Activated naive CD4-positive, alpha-beta T cell treated with anti-CD3 and anti-CD28 coated beads, Interleukin-2, amount 50 U/mL, for 24 hours (primary cell): ENCODE data around the gene HHIPL1.

Experiments
- H3K27ac Mint-ChIP-seq: one replicate; pipeline ENCODE4 v1.8.0; 2021; ENCODE audit warnings: mild to moderate bottlenecking, mixed read lengths
- H3K27me3 Mint-ChIP-seq: one replicate; pipeline ENCODE4 v1.8.0; 2021; ENCODE audit warnings: mixed read lengths
- H3K36me3 Mint-ChIP-seq: one replicate; pipeline ENCODE4 v1.8.0; 2021; ENCODE audit warnings: mixed read lengths
- H3K4me1 Mint-ChIP-seq: one replicate; pipeline ENCODE4 v1.8.0; 2021; ENCODE audit warnings: mixed read lengths
- H3K4me3 Mint-ChIP-seq: one replicate; pipeline ENCODE4 v1.8.0; 2021; ENCODE audit warnings: mild to moderate bottlenecking, mixed read lengths
- H3K9me3 Mint-ChIP-seq: one replicate; pipeline ENCODE4 v1.8.0; 2021; ENCODE audit warnings: mixed read lengths

HHIPL1 gene

DNA sequence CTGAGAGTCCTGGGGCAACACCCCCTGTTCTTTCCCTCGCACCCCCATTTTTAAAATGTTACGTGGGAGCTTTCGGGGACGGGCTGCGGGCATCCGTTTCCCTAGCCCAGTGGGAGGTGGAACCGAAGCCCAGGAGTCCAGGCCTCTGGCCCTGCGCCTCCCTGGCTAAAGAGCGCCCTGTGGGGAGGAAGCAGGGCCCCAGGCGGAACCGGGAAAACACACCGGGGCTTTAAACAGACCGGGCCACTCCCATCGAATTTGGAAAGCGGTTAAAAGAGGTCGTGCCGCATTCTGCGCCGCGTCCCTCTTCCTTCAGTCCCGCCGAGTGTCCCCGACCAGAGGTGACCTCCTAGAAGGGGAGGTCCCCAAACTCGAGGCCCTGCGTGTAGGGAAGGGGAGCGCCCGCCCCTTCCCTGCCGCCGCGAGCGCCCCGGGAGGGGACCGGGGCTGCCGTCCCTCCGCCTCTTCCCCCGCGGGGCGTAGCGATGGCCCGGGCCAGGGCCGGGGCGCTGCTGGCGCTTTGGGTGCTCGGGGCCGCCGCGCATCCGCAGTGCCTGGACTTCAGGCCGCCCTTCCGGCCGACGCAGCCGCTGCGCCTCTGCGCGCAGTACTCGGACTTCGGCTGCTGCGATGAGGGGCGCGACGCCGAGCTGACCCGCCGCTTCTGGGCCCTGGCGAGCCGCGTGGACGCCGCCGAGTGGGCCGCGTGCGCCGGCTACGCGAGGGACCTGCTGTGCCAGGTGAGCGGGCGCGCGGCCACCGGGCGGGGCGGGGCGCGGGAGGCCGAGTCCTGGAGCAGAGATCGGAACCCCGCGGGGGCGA is at the start of gene HHIPL1:
Gene HHIPL1, plus strand, starts transcription at position 407 of the 822 bp plus-strand sequence. Its CDS starts 79 bp downstream, at position 486.
- H3K4me3 Mint-ChIP-seq, result no peak within 1 kb of the TSS
- no peaks in the 10 kb centered on the region for H3K4me1 Mint-ChIP-seq
- H3K27ac Mint-ChIP-seq, result no peak within 1 kb of the TSS
- H3K9me3 Mint-ChIP-seq, result no peaks in the 10 kb centered on the region
- H3K36me3 Mint-ChIP-seq, result no peaks in the 10 kb centered on the region
- H3K27me3 Mint-ChIP-seq, result peaks cover 6% of the 10 kb centered on the region

DNA sequence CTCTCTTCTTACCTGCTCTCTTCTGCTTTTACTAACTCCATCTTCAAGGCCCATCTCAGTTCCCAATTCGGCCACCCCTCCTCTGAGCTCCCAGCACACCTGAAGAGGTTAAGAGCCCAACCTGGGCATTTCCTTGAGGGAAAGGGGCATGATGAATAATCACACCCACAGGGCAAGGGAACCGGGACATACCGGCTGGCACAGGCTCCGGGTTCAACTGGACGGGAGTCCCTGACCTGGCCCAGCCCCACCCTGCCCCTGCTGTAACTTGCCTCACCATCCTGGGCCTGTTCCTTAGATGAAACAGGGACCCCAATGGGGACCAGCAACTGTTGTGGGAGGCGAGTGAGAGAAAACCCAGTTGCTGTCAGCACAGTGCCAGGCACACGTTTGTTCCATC is 49.4 kb upstream of the HHIPL1 start:
- no peaks in the 10 kb centered on the region for H3K36me3 Mint-ChIP-seq
- peak overlapping the region; percentile 40 for H3K4me3 Mint-ChIP-seq
- H3K27me3 Mint-ChIP-seq, result no peaks in the 10 kb centered on the region
- peaks cover 16% of the 10 kb centered on the region for H3K4me1 Mint-ChIP-seq
- no peak overlapping the region for H3K27ac Mint-ChIP-seq
- H3K9me3 Mint-ChIP-seq, result no peaks in the 10 kb centered on the region

DNA sequence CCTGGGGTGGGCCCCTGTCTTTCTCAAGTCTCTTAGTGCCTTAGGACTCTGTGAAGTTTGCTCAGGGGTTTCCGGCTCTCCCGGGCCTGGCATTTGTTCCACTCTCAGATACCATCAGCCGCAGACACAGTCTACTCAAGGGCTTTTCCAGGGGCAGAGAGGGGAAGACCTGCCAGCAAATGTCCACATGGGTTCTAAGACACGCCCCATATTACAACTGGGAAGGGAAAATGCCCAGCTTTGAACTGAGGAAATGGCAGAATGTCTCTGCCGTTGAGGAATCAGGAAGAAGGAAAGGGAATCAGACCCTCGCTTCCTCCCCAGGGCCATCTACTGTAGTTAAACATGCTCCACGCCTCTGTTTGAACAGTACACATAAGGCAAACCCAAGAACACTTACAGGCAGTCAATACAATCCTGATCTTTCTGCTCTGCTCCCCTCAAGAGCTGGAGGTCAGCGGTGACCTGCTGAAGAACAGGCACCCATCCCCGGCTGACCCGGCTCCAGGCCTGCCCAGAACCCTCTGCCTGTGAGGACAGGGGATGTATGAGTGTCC is 48.8 kb upstream of the HHIPL1 start:
- no peak overlapping the region for H3K4me3 Mint-ChIP-seq
- H3K36me3 Mint-ChIP-seq, result no peaks in the 10 kb centered on the region
- H3K9me3 Mint-ChIP-seq, result no peaks in the 10 kb centered on the region

DNA sequence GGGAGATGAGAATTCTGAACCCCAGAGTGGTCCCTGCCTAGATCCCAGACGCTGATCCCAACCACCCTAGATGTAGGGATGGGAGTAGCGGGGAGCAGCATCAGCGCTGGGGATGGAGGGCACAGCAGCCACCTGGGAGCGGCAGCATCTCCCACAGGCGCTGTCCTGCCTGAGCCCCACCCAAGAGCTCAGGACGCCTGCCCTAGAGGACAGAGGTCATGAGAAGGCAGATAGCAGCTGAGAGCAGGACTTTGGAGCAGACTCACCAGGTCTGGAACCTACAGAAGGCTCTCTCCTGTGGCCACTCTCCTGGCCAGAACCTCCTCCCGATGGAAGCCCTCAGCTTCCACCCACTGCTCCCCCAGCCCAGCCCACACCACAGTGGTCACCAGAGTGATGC is 48.2 kb upstream of the HHIPL1 start:
- Mint-ChIP-seq H3K9me3 (no peaks in the 10 kb centered on the region), H3K4me3 (no peak overlapping the region), H3K27me3 (no peaks in the 10 kb centered on the region), H3K27ac (no peak overlapping the region), H3K36me3 (no peaks in the 10 kb centered on the region), H3K4me1 (peaks cover 22% of the 10 kb centered on the region)

More for the DNA sequence above, 48.8 kb upstream of the HHIPL1 start:
- Mint-ChIP-seq H3K27me3 (no peaks in the 10 kb centered on the region), H3K4me1 (peaks cover 17% of the 10 kb centered on the region), H3K27ac (no peak overlapping the region)

DNA sequence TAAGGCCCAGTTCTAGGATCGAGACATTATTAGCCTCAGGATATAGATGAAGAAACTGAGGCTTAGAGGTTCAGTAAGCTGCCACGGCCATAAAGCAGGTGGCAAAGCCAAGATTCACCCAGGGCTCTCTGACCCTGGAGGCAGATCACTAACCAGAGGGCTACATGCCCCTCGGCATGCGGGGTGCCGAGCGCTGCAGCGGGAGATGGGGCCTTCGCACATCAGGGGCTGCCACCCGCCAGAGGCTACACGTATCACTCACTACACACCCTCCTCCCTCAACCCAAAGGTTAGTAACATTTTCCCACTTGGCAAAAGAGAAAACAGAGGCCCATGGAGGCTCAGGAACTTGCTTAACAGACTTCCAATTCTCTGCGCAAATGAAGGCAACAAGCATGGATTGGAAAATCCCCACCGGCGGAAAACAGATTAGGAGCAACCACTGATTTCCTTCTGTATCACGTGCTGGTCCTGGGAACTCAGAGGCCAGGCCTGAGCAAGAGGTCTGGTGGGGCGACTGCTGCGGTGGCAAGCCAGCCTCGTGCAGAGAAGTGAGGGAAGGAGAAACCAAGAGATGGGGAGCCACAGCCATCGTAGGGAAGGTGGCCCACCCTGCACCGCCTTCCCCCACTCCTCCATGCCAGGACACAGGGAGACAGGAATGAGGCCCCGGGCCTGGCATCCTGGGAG is 46.9 kb upstream of the HHIPL1 start:
- Mint-ChIP-seq H3K9me3 (no peaks in the 10 kb centered on the region), H3K4me1 (peaks cover 31% of the 10 kb centered on the region), H3K4me3 (no peak overlapping the region), H3K27ac (no peak overlapping the region), H3K27me3 (no peaks in the 10 kb centered on the region), H3K36me3 (no peaks in the 10 kb centered on the region)

DNA sequence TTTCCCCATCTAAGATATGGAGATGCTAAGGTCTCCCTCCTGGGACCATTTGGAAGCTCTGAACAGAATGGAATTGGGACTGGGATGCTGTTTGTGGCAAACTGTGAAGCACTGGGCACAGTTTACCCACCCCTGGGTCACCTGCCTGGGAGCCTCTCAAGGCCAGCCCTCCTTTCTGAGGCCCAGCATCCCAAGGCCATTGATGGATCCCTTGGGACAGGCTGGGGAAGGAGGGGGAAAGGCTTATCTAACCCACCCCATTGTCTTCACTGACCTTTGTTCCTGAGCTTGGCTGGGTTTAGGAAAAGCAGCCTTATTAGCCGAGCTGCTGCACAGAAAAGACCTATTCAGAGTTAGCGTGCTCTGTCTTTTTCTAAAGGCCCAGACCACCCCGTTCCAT is 46.2 kb upstream of the HHIPL1 start:
- peaks cover 31% of the 10 kb centered on the region for H3K4me1 Mint-ChIP-seq
- no peaks in the 10 kb centered on the region for H3K36me3 Mint-ChIP-seq
- H3K27me3 Mint-ChIP-seq, result no peaks in the 10 kb centered on the region
- no peak overlapping the region for H3K27ac Mint-ChIP-seq
- H3K4me3 Mint-ChIP-seq, result no peak overlapping the region
- H3K9me3 Mint-ChIP-seq, result no peaks in the 10 kb centered on the region

DNA sequence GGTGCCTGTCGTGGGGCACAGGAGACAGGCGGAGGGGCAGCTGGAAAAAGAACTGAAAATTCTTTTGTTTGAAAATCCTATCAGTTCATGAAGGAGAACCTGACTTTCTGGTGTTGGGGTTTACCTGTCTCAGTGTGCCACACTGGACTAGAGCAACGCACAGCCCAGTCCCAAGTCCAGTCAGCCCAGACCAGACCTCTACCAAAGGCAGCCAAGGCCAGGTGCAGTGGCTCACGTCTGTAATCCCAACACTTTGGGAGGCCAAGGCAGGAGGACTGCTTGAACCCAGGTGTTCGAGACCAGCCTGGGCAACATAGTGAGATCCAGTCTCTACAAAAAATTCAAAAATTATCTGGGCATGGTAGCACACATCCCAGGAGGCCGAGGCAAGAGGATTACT is 45.5 kb upstream of the HHIPL1 start:
- Mint-ChIP-seq H3K4me1 (peaks cover 31% of the 10 kb centered on the region), H3K4me3 (no peak overlapping the region), H3K9me3 (no peaks in the 10 kb centered on the region), H3K36me3 (no peaks in the 10 kb centered on the region), H3K27me3 (no peaks in the 10 kb centered on the region), H3K27ac (no peak overlapping the region)

DNA sequence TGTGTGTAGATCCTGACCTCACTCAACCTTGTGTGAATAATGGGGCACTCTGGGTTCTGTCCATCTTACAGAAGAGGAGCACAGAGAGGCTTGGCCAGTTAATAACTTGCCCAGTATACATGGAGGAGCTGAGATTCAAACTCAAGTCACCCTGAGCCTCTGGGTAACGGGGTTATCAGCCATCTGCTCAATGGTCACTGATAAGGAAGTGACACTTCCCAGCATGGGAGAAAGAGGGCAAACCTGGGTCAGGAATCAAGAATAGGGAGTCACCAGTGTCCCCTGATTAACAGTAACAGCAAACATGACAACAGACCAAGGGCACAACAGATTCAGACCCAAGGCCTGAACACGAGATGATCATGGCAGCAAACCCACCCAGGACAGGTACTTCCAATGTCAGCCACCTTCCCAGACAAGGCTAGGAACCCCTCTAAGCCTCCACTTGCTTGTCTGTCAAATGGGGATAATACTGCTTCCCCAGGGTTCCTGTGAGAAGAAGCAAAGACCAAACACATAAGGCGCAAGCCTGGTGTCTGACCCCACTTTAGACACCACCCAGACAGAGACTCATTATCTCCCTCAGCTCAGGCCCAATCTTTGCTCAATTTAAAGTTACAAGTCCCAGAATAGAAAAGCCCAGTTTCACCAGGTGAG is 44.6 kb upstream of the HHIPL1 start:
- no peaks in the 10 kb centered on the region for H3K9me3 Mint-ChIP-seq
- H3K27me3 Mint-ChIP-seq, result no peaks in the 10 kb centered on the region
- H3K4me1 Mint-ChIP-seq, result peaks cover 28% of the 10 kb centered on the region
- no peaks in the 10 kb centered on the region for H3K36me3 Mint-ChIP-seq
- no peak overlapping the region for H3K27ac Mint-ChIP-seq
- H3K4me3 Mint-ChIP-seq, result no peak overlapping the region

DNA sequence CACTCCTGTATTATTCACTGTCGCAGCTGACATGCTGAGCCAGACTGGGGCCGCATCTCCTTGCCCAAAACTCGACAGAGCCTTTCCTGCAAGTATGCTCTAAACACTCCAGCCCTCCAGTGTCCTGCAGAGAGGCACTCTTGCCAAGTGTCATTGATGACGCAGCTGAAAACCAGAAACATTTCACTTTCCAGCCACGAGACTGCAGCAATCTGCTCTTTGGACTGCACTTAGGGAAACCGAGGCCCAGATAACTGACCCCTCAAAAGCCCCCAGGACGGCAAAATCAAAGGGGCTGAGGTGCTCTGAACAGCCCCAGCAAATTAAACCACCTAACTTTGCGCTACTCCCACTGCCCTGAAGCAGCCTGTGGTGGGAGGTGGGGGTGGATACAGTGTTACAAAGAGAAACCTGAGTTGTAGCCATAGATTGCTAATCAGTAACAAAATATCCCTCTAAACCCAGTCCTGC is 43.5 kb upstream of the HHIPL1 start:
- Mint-ChIP-seq H3K36me3 (no peaks in the 10 kb centered on the region), H3K27me3 (no peaks in the 10 kb centered on the region), H3K9me3 (no peaks in the 10 kb centered on the region), H3K27ac (no peak overlapping the region), H3K4me1 (peaks cover 31% of the 10 kb centered on the region), H3K4me3 (peak overlapping the region; percentile 26)

DNA sequence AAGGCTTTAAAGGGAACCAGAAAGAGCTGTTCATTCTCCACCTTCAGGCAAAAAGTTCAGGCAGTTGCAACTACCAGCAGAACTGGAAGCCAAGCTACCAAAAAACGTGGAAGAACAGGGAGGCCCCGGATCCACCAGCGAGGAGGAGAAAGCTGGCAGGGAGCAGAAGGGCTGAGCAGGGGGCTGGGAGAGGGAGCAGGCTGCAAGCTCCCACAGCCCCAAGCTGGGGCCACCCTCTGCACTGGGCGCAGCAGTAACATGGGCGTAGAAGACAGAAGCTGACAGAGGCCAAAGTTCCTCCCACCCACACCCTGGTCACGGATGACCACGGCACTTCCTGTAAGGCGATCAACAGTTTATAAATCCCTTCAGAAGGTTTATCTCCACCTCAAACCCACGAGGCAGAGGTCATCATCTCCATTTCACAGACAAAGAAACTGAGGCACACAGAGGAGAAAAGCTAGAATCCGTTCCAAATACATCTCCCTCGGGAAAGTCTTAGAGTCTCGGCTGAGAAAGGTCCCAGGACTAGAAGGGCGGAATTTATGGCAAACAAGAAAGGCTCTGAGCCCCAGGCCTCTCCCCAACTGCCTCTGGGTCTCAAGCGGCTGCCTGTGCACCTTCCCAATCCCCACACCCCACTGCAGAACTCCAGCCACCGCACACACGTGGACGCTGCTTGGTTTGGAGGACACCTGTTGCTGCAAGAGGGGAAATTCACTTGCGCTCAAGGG is 42.7 kb upstream of the HHIPL1 start:
- Mint-ChIP-seq H3K27ac (peak overlapping the region; percentile 30), H3K9me3 (no peaks in the 10 kb centered on the region), H3K36me3 (no peaks in the 10 kb centered on the region), H3K27me3 (no peaks in the 10 kb centered on the region), H3K4me1 (peaks cover 31% of the 10 kb centered on the region), H3K4me3 (peak overlapping the region; percentile 67)

DNA sequence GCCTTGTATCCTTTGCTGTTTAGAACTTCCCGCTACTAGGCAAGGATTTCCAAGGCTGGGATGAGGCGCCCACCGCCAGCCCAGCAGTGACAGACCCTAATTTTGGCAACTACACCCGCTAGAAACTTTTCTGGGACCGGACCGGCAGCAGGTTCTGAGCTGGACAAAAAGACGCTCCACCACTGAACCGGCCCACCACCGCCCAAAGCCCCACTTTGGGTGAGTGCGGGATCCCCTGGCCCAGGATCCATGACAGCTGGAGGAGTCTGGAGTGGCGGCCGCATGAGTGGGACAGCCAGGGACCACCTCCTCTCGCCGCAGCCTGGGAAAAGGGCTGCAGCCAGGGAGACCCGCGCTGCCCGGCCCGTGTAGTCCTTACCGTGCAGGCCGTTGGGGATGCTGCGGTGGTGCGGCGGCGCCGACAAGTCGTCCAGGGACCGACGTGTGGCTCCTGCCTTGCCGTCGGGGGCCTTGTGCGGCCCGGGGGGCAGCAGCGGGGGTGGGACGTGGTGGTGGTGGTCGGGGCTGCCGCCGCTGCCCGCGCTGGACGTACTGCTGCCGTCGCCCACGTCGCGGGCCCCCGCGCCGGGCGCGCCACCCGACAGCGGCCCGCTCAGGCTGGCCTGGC is 42.0 kb upstream of the HHIPL1 start:
- Mint-ChIP-seq H3K36me3 (no peaks in the 10 kb centered on the region), H3K4me3 (peak overlapping the region; percentile 67), H3K27ac (no peak overlapping the region), H3K9me3 (no peaks in the 10 kb centered on the region), H3K4me1 (peaks cover 26% of the 10 kb centered on the region), H3K27me3 (no peaks in the 10 kb centered on the region)

DNA sequence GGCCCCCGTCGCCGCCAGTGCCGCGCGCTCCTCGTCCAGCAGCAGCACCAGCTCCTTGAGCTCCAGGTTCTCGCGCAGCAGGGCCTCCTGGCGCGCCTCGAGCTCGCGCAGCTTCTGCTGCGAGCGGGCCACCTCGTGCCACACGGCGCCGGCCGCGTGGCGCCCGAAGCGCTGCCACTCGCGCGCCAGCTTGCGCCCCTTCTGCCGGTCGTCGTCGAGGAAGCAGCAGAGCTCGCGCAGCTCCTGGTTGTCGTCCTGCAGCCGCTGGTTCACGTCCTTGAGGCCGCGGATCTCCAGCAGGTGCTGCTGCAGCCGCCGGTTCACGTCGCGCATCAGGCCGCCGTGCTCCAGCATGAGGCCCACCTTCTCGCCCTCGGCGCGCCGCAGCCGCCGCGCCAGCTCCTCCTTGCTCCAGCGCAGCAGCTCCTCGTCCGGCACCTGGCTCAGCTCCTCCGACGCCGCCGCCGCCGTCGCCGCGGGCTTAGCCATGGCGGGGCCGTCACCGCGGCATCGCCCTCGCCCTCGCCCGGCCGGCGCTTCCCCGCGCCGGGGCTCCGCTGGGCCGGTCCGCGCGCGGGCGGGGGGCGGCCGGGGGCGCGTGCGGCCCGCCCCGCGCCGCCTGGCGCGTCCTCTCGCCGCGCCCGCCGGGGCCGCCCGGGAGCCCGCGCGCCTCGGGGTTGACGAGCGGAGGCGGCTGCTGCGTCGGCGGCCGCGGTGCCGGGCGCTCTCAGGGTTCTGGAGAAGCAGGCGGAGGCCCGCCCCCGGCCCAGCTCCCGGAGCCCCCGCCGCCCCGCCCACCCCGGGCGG is 41.3 kb upstream of the HHIPL1 start, which contains the start of gene CCDC85C:
Gene CCDC85C, minus strand, starts transcription at position 737 of the 807 bp plus-strand sequence. Its CDS starts 248 bp downstream, at position 489.
- H3K4me1 Mint-ChIP-seq, result peaks cover 26% of the 10 kb centered on the region
- peak within 1 kb of the TSS; percentile 85 for H3K4me3 Mint-ChIP-seq

DNA sequence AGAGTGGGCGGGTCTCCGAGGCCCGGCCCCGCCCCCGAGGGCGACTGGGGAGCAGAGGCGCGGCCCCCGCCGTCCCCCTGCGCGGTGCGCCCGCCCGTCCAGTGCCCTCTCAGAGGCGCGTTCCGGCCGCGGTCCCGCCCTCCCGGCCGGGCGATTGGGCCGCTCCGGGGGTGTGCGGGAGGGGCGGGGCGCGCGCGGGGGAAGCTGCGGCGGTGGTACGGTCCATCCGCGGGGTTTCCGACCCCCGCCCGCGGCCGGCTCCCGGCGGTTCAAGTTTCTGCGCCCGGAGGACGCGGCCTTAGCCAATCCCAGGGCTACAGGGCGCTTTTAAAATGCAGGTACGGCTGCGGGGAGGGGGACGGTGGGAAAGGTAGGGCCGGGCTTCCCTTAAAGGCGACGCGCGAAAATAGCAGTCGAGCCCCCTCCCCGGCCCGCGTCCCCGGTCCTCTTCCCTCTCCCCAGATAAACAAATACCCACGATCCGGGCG is 40.6 kb upstream of the HHIPL1 start:
- peak overlapping the region; percentile 32 for H3K27ac Mint-ChIP-seq
- no peaks in the 10 kb centered on the region for H3K9me3 Mint-ChIP-seq
- H3K4me1 Mint-ChIP-seq, result peaks cover 23% of the 10 kb centered on the region
- H3K27me3 Mint-ChIP-seq, result no peaks in the 10 kb centered on the region
- H3K36me3 Mint-ChIP-seq, result no peaks in the 10 kb centered on the region
- peak overlapping the region; percentile 85 for H3K4me3 Mint-ChIP-seq

More for the DNA sequence above, 41.3 kb upstream of the HHIPL1 start, which contains the start of gene CCDC85C:
- H3K27me3 Mint-ChIP-seq, result no peaks in the 10 kb centered on the region
- H3K27ac Mint-ChIP-seq, result peak within 1 kb of the TSS; percentile 32
- H3K36me3 Mint-ChIP-seq, result no peaks in the 10 kb centered on the region
- no peaks in the 10 kb centered on the region for H3K9me3 Mint-ChIP-seq
